ENCODE data around the gene SETD1A. TPM values are rescaled to one million over a fixed set of nuclear protein-coding genes. Genes with fewer than 3 reads are reported as not detected.
A peak's percentile ranks its signal among the peaks of the same experiment; 100 is the strongest.

The SETD1A gene
- total and polyA plus RNA-seq, 9 of the 15 experiments (the other 6 are each of a cell fraction or from before 2014, with no cell fraction given), result 0.08 to 36.0 (median 4.2) TPM

- TF ChIP-seq EHMT2 (IDR thresholded peaks at IDR 0.05) (no peak), MEF2A (IDR thresholded peaks at IDR 0.05; ENCODE audit: control insufficient read depth, low read depth, low read length) (no peak), ZNF140 (CRISPR knock-in tag; IDR thresholded peaks at IDR 0.05) (no peak), ZNF23 (CRISPR knock-in tag; IDR thresholded peaks at IDR 0.05) (no peak), NFRKB (IDR thresholded peaks at IDR 0.05; ENCODE audit: low read depth) (no peak; the same call in 1 of the 2 replicates), EGR1 (conservative IDR thresholded peaks at IDR 0.05) (no peak), MNT (conservative IDR thresholded peaks at IDR 0.05) (peak; percentile 96 to 98), RERE (CRISPR knock-in tag; IDR thresholded peaks at IDR 0.05; ENCODE audit: borderline replicate concordance) (no peak), ZNF146 (CRISPR knock-in tag; IDR thresholded peaks at IDR 0.05; ENCODE audit: unreplicated experiment) (no peak), ZNF780A (CRISPR knock-in tag; IDR thresholded peaks at IDR 0.05) (no peak), ETV1 (tag; conservative IDR thresholded peaks at IDR 0.05; ENCODE audit: low read depth) (peak; percentile 85), TSC22D4 (tag; IDR thresholded peaks at IDR 0.05) (no peak), MITF (IDR thresholded peaks at IDR 0.05) (no peak), ZKSCAN8 (CRISPR knock-in tag; IDR thresholded peaks at IDR 0.05) (no peak), PHTF2 (CRISPR knock-in tag; IDR thresholded peaks at IDR 0.05) (no peak), CREB3L1 (IDR thresholded peaks at IDR 0.05; ENCODE audit: borderline replicate concordance, low read depth) (no peak; the same call in 1 of the 2 replicates)
Observed at GRCh38 chr16:30957456-30958174, at the start of gene SETD1A (continued).
